ENCODE data around the gene ZMPSTE24. TPM values are rescaled to one million over a fixed set of nuclear protein-coding genes. Genes with fewer than 3 reads are reported as not detected.

ZMPSTE24 gene
- total RNA-seq, 2 donors from 2014 or later, result 26.1 to 36.4 TPM

DNA sequence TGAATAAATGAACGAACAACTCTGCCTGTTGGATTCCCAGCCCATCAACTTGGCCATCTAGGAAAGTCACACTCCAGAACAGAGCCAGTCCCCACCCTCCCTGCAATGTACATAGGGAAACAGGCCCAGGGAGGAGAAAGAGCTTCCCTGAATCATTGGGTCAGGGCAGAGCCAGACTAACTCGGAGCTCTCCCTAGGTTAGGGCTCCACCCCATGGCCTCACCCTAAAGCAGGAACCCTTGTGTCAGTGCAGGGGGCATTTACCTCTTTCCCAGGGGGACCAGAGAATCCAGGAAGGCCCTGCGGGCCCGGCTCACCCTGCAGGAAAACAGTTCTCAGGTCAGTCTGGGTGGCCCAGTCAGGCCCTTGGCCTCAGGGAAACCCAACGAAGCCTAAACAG is 47.4 kb downstream of the ZMPSTE24 start:
- H3K27me3 Mint-ChIP-seq, result no peaks in the 10 kb centered on the region
- no peak overlapping the region for H3K4me3 Mint-ChIP-seq
- no peaks in the 10 kb centered on the region for H3K4me1 Mint-ChIP-seq
- H3K27ac Mint-ChIP-seq, result no peak overlapping the region
- no peaks in the 10 kb centered on the region for H3K9me3 Mint-ChIP-seq
- H3K36me3 Mint-ChIP-seq (ENCODE audit: low read depth), result no peaks in the 10 kb centered on the region
- peak; percentile 40 for ATAC-seq (replicated peaks)

DNA sequence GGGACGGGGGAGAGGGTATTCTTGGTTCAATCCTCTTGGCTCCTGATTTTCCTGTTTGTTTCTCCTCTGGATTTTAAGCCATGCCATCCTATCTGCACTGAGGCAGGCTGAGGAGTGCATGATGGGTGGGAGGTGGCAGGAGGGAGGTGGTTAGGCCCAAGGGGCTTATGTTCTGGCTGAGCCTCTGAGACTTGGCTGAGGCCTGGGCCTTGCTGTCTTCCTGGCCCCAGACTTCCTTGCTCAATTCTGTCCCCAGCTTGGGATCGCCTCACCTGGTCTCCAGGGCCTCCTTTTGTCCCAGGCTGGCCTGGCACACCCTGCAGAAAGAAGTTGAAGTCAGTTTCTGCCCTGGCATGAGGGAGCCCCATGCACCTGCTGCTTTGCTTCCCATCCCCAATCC is 47.8 kb downstream of the ZMPSTE24 start:
- H3K27ac Mint-ChIP-seq, result no peak overlapping the region
- no peak for ATAC-seq (replicated peaks)
- no peaks in the 10 kb centered on the region for H3K27me3 Mint-ChIP-seq
- no peaks in the 10 kb centered on the region for H3K9me3 Mint-ChIP-seq
- H3K36me3 Mint-ChIP-seq (ENCODE audit: low read depth), result no peaks in the 10 kb centered on the region
- no peak overlapping the region for H3K4me3 Mint-ChIP-seq
- H3K4me1 Mint-ChIP-seq, result no peaks in the 10 kb centered on the region

DNA sequence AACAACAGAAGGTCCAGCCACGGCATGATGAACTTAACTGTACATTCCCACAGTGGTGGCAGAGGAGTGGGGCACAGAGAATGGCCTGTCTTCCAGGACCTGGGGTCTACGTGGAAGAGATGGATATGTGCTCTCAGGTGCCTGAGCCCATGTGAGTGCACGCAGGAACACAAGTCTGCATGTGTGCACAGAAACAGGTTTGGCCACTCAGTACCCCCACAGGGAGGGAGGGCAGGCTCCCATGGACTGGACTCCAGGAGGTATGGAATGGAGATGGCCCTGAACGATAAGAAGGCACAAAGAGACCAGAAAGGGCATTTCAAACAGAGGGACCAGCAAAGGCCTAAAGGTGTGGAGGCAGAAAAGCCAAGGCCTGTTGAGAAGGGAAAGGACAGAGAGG is 48.3 kb downstream of the ZMPSTE24 start:
- no peaks in the 10 kb centered on the region for H3K9me3 Mint-ChIP-seq
- H3K27ac Mint-ChIP-seq, result no peak overlapping the region
- H3K4me3 Mint-ChIP-seq, result no peak overlapping the region
- no peaks in the 10 kb centered on the region for H3K27me3 Mint-ChIP-seq
- H3K36me3 Mint-ChIP-seq (ENCODE audit: low read depth), result no peaks in the 10 kb centered on the region
- ATAC-seq (replicated peaks), result no peak
- no peaks in the 10 kb centered on the region for H3K4me1 Mint-ChIP-seq

DNA sequence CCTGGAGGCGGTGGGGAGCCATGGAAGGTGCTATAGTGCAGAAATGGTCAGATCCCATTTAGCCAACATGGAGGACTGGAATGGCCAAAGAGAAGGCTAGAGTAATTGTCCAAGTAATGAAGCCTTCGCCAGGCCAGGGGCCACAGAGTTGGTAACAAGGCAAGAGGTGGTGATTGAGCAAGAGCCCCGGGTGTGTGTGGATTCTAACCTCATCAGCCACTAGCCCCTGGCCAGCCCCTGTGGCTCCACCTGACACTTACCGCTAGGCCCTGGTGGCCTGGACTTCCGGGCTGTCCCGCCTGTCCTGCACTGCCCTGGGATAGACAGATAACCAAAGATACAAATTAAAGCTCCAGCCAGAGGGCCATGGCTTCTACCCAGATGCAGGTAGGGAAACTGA is 49.1 kb downstream of the ZMPSTE24 start:
- Mint-ChIP-seq H3K36me3 (ENCODE audit: low read depth) (no peaks in the 10 kb centered on the region), H3K9me3 (no peaks in the 10 kb centered on the region), H3K27me3 (no peaks in the 10 kb centered on the region), H3K4me1 (no peaks in the 10 kb centered on the region), H3K4me3 (no peak overlapping the region), H3K27ac (no peak overlapping the region)
- ATAC-seq (replicated peaks), result no peak

DNA sequence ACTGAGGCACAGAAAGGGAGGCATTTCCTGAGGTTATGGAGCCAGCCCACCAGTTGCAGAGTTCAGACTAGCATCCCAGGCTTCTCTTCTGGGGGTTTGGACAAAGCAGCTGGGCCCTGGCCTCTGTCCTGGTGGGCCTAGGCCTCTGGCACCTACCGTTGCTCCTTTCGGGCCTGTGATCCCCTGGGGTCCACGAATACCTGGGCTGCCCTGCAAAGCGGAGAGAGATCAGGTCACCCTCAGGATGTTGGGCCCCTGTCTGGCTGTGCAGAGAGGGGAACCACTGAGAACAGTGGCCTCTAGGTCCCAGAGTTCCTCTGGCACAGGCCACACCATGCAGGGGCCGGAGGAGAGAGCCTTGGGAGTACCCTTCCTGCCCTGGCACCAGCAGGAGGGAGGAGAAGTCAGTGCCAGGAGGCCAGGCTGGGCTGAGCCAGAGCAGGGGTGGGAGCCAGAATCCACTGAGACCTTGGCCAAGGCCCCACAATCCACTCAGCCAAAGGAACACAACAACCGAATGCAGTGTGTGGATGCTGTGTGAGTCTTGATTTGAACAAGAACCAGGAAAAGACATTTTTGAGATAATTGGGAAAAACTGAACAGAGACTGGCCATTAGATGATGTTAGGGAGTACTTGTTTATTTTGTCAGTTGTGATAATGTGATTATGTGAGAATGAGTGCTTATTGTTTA is 50.1 kb downstream of the ZMPSTE24 start:
- Mint-ChIP-seq H3K9me3 (no peaks in the 10 kb centered on the region), H3K4me1 (no peaks in the 10 kb centered on the region), H3K27ac (no peak overlapping the region), H3K36me3 (ENCODE audit: low read depth) (no peaks in the 10 kb centered on the region), H3K4me3 (no peak overlapping the region), H3K27me3 (no peaks in the 10 kb centered on the region)
- no peak for ATAC-seq (replicated peaks)

DNA sequence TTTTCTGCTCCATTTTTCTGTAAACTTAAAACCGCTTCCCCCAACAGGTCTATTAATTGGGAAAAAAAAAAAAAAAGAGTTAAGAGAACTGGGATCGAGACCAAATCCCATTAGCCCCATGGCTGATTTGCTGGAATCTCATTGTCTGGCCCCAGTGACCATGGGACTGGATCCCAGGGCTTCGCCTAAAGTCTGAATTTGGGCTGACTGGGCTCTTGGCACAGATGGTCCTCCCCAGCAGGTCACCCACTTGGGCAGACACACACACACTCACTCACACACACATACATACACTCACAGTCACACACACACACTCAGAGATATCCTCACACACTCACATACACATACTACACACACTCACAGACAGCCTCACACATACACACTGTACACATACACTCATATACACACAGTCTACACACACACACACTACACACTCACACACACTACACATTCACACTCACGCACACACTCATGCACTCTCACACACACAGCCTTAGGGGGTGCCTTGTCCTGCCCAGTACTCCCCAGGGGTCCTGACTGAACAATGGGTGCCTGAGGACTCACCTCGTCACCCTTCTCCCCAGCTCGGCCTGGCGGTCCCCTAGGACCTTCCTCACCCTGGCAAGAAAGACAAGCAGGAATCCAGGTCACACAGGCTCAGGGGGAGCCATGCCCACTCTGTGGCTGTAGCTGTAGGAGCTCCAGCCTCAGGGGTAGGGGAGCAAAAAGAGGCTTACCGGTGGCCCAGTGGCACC is 51.5 kb downstream of the ZMPSTE24 start:
- Mint-ChIP-seq H3K27me3 (no peaks in the 10 kb centered on the region), H3K4me1 (peaks cover 4% of the 10 kb centered on the region), H3K27ac (no peak overlapping the region), H3K9me3 (no peaks in the 10 kb centered on the region), H3K4me3 (no peak overlapping the region), H3K36me3 (ENCODE audit: low read depth) (no peaks in the 10 kb centered on the region)
- no peak for ATAC-seq (replicated peaks)

DNA sequence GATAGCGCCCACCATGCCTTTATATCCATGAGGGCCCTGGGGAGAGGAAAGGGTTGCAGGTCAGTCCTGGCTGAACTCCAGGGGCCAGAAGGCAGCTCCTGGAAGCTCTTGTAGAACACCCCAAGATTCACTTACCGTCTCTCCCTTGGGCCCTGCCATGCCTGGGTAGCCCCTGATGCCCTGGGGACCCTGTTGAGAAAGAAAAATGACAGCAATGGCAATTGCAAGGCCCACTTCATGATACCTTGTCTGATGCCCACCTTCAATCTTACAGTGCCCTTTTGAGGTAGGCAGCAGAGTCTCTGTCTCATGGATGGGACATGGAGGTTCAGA is 52.1 kb downstream of the ZMPSTE24 start:
- Mint-ChIP-seq H3K36me3 (ENCODE audit: low read depth) (no peaks in the 10 kb centered on the region), H3K4me1 (peaks cover 4% of the 10 kb centered on the region), H3K4me3 (no peak overlapping the region), H3K9me3 (no peaks in the 10 kb centered on the region), H3K27me3 (no peaks in the 10 kb centered on the region), H3K27ac (peak overlapping the region; percentile 21)
- ATAC-seq (replicated peaks), result no peak

DNA sequence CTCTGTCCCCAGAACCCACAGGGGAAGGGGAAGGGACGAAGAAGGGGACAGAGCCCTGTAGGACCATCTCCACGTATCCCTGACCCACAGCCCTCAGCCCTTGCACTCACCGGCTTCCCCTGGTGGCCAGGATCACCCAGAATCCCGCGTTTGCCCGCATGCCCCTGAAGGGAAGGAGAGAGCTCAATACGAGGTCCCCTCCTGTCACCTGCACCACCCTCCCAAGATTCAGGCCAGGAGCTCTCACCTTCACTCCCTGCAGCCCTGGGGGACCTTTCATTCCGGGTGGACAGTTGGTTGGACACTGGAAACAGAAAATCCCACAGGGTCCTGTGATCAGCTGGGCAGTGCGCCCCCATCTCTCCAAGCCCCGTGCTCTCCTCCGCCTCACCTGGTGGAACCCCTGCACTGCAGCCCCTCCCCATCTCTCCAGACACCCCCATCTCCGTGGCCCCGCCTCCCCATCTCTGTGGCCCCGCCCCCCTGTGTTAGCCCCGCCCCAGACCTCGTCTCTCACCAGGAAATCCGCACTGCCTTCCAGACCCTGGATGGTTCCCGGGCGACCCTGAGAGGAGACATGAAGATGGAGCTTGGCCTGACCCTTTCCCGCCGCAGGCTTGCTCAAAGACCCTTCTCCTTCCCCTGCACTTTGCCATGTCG is 53.1 kb downstream of the ZMPSTE24 start:
- Mint-ChIP-seq H3K9me3 (no peaks in the 10 kb centered on the region), H3K27ac (peak overlapping the region; percentile 85), H3K4me1 (peaks cover 4% of the 10 kb centered on the region), H3K36me3 (ENCODE audit: low read depth) (no peaks in the 10 kb centered on the region), H3K27me3 (no peaks in the 10 kb centered on the region), H3K4me3 (peak overlapping the region; percentile 66)
- ATAC-seq (replicated peaks), result no peak

DNA sequence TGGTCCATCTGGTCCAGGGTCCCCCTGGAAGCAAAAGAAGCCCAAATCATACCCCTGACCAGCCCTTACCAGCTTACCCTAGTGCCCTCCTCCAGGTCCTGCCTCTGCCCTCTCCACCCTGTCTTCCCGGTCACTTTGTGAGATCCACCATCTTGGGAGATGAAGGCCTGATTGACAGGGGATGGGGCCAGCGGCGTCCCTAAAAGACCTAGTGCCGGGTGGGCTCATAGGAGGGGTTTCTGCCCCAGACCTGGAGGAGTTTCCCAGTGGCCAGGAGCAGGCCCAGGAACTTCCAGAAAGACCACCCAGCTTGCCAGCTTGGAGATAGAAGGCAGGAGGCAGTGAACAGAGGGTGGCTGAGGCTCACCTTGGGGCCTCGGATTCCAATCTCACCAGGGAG is 53.7 kb downstream of the ZMPSTE24 start:
- no peak for ATAC-seq (replicated peaks)
- no peaks in the 10 kb centered on the region for H3K36me3 Mint-ChIP-seq (ENCODE audit: low read depth)
- H3K4me1 Mint-ChIP-seq, result peaks cover 4% of the 10 kb centered on the region
- H3K27ac Mint-ChIP-seq, result peak overlapping the region; percentile 85
- H3K4me3 Mint-ChIP-seq, result peak overlapping the region; percentile 66
- no peaks in the 10 kb centered on the region for H3K27me3 Mint-ChIP-seq
- H3K9me3 Mint-ChIP-seq, result no peaks in the 10 kb centered on the region

DNA sequence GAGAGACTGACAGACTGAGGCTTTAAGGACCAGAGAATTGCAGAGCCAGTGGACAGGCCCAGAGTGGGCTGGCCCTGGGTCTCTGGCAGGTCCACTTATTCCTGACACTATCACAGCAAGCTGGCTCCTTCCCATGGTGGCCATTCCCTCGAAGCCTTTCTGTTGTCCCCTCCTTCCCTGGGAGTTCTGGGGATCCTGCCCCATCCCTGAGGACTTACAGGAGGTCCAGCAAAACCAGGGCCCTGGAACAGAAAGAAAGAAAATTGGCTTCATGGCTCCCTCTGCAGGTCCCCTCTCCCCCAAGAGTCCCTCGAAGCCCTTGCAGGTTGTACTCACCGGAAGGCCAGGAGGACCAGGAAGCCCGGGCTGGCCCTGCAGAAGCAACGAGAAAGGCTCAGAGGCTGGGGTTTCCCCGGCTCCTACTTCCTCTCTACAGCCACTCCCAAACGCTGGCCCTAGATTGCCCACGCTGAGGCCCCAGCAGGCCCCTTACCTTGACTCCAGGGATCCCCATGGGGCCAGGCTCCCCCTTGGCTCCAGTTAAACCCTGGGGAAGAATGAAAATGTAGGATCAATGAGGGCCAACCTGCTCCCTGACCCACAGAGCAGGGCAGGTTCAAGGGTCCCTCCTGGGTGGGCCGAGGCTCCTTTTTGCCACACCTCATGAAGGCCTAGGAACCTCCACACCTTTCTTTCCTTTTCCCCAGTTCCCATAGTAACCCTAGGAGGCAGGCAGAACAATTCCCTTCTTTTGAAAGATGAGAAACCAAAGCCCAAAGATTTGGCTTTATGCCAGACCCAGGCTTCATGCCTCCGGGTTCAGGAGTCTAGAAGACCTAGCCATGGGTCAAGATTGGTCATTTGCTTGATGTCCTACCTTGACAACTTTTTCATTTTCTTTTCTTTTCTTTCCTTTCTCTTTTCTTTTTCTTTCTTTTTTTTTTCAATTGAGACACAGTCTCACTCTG is 54.5 kb downstream of the ZMPSTE24 start:
- peak; percentile 54 for ATAC-seq (replicated peaks)

DNA sequence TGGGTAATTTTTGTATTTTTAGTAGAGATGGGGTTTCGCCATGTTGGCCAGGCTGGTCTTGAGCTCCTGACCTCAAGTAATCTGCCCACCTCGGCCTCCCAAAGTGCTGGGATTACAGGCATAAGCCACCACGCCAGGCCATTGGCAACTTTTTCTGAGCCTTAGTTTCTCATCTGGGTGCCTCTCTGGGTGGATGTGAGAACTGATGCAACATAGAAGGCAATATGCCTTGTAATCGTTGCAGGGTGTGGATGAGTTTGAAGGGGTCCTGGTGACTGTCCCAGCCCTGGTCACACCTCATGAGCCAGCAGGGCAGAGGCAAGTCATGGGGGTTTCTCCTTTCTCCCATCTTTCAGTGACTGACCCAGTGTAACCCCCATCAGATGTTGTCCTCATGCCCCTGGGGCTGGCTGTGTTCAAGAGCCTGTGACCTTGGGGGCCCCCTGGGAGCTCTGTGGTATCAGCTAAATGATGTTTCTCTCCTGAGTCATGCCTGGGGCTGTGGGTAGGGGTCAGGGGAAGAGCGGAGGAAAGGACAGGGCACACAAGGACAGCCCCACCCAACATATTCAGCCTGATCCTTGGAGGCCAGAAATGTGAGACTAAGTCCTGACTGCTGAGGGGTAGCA is 55.4 kb downstream of the ZMPSTE24 start:
- H3K4me1 Mint-ChIP-seq, result peaks cover 11% of the 10 kb centered on the region
- no peaks in the 10 kb centered on the region for H3K36me3 Mint-ChIP-seq (ENCODE audit: low read depth)
- no peak for ATAC-seq (replicated peaks)
- H3K9me3 Mint-ChIP-seq, result no peaks in the 10 kb centered on the region
- H3K4me3 Mint-ChIP-seq, result peak overlapping the region; percentile 66
- peak overlapping the region; percentile 85 for H3K27ac Mint-ChIP-seq
- H3K27me3 Mint-ChIP-seq, result peaks cover 7% of the 10 kb centered on the region

More for the DNA sequence above, 54.5 kb downstream of the ZMPSTE24 start:
- Mint-ChIP-seq H3K27me3 (peaks cover 2% of the 10 kb centered on the region), H3K36me3 (ENCODE audit: low read depth) (no peaks in the 10 kb centered on the region), H3K4me1 (peaks cover 5% of the 10 kb centered on the region), H3K4me3 (peak overlapping the region; percentile 66), H3K9me3 (no peaks in the 10 kb centered on the region), H3K27ac (peak overlapping the region; percentile 85)

DNA sequence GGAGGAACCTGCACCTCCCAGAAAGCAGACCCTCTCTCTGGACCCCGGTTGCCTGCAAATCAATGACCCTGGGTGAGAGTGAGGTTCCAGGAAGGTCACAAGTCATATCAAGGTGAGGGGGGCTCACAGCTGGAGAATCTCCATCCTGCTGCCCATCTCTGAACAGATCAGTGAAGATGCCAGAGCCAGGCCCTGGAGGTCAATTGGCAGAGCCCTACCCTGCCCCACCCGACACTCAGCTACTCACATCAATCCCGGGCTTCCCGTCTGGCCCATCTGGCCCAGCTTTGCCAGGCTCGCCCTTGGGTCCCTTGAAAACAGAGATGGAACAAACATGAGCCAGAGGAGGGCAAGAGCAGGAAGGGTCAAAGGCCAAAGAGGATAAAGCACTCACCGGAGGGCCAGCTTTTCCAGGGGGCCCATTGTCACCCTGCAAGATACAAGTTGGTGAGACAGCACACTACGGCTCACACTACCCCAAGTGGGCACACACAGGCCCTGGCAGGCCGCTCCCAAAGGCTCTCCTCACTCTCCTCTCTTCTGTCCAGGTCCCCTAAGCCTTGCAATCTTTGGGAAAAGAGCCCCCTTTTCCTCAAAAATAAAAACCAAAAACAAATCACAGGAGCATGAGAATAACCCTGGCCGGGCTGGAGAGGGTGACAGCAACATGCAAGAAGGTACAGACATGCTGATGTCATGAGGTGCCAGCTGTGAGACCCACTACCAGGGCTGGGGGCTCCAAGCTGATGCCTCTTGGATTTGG is 56.1 kb downstream of the ZMPSTE24 start:
- H3K4me1 Mint-ChIP-seq, result peaks cover 18% of the 10 kb centered on the region
- peaks cover 13% of the 10 kb centered on the region for H3K27me3 Mint-ChIP-seq
- no peaks in the 10 kb centered on the region for H3K9me3 Mint-ChIP-seq
- H3K27ac Mint-ChIP-seq, result no peak overlapping the region
- no peaks in the 10 kb centered on the region for H3K36me3 Mint-ChIP-seq (ENCODE audit: low read depth)
- peak overlapping the region; percentile 87 for H3K4me3 Mint-ChIP-seq
- no peak for ATAC-seq (replicated peaks)

DNA sequence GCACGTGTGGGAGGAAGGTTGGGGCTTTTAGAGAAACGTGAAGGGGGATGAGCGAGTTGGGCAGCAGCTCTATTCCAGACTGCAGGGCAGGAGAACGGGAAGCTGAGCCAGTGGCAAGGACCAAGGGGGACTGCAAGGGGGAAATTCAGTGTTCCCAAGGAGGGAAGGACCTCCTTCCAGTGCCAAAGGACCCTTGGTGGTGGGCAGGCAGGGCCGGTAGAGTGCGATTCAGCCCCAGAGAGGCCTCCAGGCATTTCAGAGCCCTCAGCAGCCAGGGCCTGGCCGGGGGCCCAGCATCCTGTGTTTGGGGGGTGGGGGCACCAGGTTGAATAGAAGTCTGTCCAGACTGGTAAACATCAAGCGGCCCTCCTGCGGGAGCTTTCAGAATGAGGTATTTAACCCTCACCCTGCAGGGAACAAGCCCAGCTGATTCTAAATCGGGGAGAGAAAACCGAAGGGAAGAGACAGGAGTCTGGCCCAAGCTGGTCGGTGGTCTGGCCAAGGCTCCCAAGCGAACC is 56.7 kb downstream of the ZMPSTE24 start:
- no peak for ATAC-seq (replicated peaks)
- Mint-ChIP-seq H3K4me1 (peaks cover 19% of the 10 kb centered on the region), H3K9me3 (no peaks in the 10 kb centered on the region), H3K4me3 (peak overlapping the region; percentile 87), H3K36me3 (ENCODE audit: low read depth) (no peaks in the 10 kb centered on the region), H3K27ac (no peak overlapping the region), H3K27me3 (peaks cover 13% of the 10 kb centered on the region)

Measured in activated T-helper 17 cell treated with anti-CD3 and anti-CD28 coated beads, Interleukin-2, amount 50 U/mL, for 72 hours (primary cell).